Liver (tissue), 3 donors: ENCODE measurements around the gene SS18L1.

Experiments
- FOXA2 ChIP-seq: IDR thresholded peaks from 2 replicates; pipeline ENCODE4 v1.6.1; 2016; ENCODE audit warnings: antibody characterized with exemption
- GABPA ChIP-seq, 2 donors: IDR thresholded peaks in 1 of 2; conservative IDR thresholded peaks in 1 of 2; 2 replicates each; pipeline ENCODE4 v1.6.1; 2016; ENCODE audit warnings: antibody characterized with exemption in 2 of 2, mild to moderate bottlenecking in 1 of 2, moderate library complexity in 1 of 2
- HNF4G ChIP-seq: IDR thresholded peaks from 2 replicates; pipeline ENCODE4 v1.6.1; 2016; ENCODE audit warnings: antibody characterized with exemption
- JUND ChIP-seq, 2 donors: IDR thresholded peaks; 2 replicates each; pipeline ENCODE4 v1.6.1; 2016; ENCODE audit warnings: antibody characterized with exemption in 2 of 2
- NR2F2 ChIP-seq: IDR thresholded peaks from 2 replicates; pipeline ENCODE4 v1.6.1; 2016; ENCODE audit warnings: antibody characterized with exemption
- SP1 ChIP-seq: IDR thresholded peaks from 2 replicates; pipeline ENCODE4 v1.6.1; 2018; ENCODE audit warnings: antibody characterized with exemption, mild to moderate bottlenecking
- TAF1 ChIP-seq: conservative IDR thresholded peaks from 2 replicates; pipeline ENCODE4 v1.6.1; 2016; ENCODE audit warnings: antibody characterized with exemption, mild to moderate bottlenecking
- YY1 ChIP-seq: IDR thresholded peaks from 2 replicates; pipeline ENCODE4 v1.6.1; 2016; ENCODE audit warnings: antibody characterized with exemption, mild to moderate bottlenecking
- TF ChIP-seq, protein P1 (sequence below): fragments of 150-350 bp; IDR thresholded peaks from 2 replicates; pipeline ENCODE4 v1.5.1; 2017; ENCODE audit warnings: improper control_type of control experiment, low read depth, low read length; ENCODE audit not compliant: missing input control
- donor health status: healthy.
- donor health status: healthy.

DNA sequence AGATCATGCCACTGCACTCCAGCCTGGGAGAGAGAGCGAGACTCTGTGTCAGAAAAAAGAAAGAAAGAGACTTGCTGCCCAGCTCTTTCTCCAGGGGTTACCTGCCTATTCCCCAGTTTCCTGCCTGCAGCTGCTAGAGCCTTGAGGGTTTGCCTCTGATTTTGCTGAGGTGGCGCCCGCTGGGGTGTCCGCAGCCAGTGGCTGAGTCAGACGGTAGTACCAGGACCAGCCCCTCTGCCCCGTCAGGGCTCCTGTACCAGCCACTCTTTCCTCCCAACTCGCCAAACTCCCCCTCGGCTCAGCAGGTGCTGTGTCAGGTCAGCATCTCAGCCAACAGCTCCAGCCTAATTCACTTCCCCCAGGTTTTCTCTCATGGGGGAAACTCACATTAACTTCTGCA is 28.7 kb upstream of the SS18L1 start:
- TF ChIP-seq, protein P1, sequence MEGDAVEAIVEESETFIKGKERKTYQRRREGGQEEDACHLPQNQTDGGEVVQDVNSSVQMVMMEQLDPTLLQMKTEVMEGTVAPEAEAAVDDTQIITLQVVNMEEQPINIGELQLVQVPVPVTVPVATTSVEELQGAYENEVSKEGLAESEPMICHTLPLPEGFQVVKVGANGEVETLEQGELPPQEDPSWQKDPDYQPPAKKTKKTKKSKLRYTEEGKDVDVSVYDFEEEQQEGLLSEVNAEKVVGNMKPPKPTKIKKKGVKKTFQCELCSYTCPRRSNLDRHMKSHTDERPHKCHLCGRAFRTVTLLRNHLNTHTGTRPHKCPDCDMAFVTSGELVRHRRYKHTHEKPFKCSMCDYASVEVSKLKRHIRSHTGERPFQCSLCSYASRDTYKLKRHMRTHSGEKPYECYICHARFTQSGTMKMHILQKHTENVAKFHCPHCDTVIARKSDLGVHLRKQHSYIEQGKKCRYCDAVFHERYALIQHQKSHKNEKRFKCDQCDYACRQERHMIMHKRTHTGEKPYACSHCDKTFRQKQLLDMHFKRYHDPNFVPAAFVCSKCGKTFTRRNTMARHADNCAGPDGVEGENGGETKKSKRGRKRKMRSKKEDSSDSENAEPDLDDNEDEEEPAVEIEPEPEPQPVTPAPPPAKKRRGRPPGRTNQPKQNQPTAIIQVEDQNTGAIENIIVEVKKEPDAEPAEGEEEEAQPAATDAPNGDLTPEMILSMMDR: no peak
- TF ChIP-seq GABPA (IDR thresholded peaks at IDR 0.05 in 1 of 2, conservative IDR thresholded peaks at IDR 0.05 in 1 of 2) (no peak), FOXA2 (no peak), YY1 (no peak), NR2F2 (no peak), TAF1 (no peak), HNF4G (no peak), JUND (IDR thresholded peaks at IDR 0.05) (no peak), SP1 (no peak)
